Uterus (tissue), 2 donors: Measurements from ENCODE around the gene KLK4.

ENCODE experiments used
- POLR2A ChIP-seq, 2 donors: fragments of 450-650 bp; IDR thresholded peaks; one replicate each; pipeline ENCODE4 v1.6.1; 2016; ENCODE audit warnings: antibody characterized with exemption in 2 of 2, mild to moderate bottlenecking in 1 of 2, moderate library complexity in 1 of 2
- TF ChIP-seq, protein P1 (sequence below), 4 experiments: fragments of 200-600 bp in 2 of 4; fragments of 450-650 bp in 2 of 4; sonication (generic) in 2 of 4; IDR thresholded peaks; one replicate each; pipeline ENCODE4 v1.5.1; 2016 to 2019; ENCODE audit warnings: antibody characterized with exemption in 4 of 4, mild to moderate bottlenecking in 2 of 4, moderate library complexity in 1 of 4

DNA sequence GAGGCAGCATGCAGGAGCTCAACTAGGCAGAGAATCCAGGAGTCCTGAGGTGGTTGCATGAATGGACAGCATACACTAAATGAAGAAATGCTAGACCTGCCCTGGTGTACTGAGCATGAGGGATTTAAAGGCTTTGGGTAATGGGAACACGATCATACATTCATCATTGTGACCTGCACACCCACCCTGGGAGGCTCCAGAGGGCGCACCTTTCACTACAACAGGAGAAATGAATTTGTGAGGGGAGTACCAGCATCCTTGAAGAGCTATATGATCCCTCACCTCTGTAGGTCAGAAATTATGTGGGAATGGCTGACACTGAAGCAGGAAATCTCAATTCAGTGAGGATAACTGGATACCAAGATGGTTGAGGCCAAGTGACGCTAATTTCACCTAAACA lies 29.0 kb downstream of the KLK4 start:
- TF ChIP-seq, protein P1, sequence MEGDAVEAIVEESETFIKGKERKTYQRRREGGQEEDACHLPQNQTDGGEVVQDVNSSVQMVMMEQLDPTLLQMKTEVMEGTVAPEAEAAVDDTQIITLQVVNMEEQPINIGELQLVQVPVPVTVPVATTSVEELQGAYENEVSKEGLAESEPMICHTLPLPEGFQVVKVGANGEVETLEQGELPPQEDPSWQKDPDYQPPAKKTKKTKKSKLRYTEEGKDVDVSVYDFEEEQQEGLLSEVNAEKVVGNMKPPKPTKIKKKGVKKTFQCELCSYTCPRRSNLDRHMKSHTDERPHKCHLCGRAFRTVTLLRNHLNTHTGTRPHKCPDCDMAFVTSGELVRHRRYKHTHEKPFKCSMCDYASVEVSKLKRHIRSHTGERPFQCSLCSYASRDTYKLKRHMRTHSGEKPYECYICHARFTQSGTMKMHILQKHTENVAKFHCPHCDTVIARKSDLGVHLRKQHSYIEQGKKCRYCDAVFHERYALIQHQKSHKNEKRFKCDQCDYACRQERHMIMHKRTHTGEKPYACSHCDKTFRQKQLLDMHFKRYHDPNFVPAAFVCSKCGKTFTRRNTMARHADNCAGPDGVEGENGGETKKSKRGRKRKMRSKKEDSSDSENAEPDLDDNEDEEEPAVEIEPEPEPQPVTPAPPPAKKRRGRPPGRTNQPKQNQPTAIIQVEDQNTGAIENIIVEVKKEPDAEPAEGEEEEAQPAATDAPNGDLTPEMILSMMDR (IDR thresholded peaks at IDR 0.05) = no peak
- no peak for TF ChIP-seq POLR2A (IDR thresholded peaks at IDR 0.05)
